SJSA1 (cell line): Measurements from ENCODE around the gene NME9. TPM values are rescaled to one million over a fixed set of nuclear protein-coding genes. Genes with fewer than 3 reads are reported as not detected.

Experiments used
- DNase-seq, 2 experiments: peaks; one replicate each; pipeline ENCODE4 v3.0.0-alpha.2; 2015 to 2020; ENCODE audit warnings: low spot score in 2 of 2, low read depth in 1 of 2
- H3K27ac ChIP-seq: fragments of 250-450 bp; sonication (Bioruptor Pico); 2 replicates; pipeline ENCODE4 v1.5.1; 2020; ENCODE audit warnings: mild to moderate bottlenecking, moderate library complexity
- H3K27me3 ChIP-seq: fragments of 250-450 bp; sonication (Bioruptor Pico); replicated peaks from 2 replicates; pipeline ENCODE4 v1.5.1; 2020; ENCODE audit warnings: mild to moderate bottlenecking, moderate library complexity
- H3K36me3 ChIP-seq: fragments of 250-450 bp; sonication (Bioruptor Pico); 2 replicates; pipeline ENCODE4 v1.5.1; 2020; ENCODE audit warnings: mild to moderate bottlenecking
- H3K4me1 ChIP-seq: fragments of 250-450 bp; sonication (Bioruptor Pico); replicated peaks from 2 replicates; pipeline ENCODE4 v1.6.1; 2021; ENCODE audit warnings: mild to moderate bottlenecking
- H3K4me3 ChIP-seq: fragments of 250-450 bp; sonication (Bioruptor Pico); 2 replicates; pipeline ENCODE4 v1.5.1; 2020; ENCODE audit warnings: mild to moderate bottlenecking
- H3K9me3 ChIP-seq: fragments of 250-450 bp; sonication (Bioruptor Pico); replicated peaks from 2 replicates; pipeline ENCODE4 v1.5.1; 2020; ENCODE audit warnings: mild to moderate bottlenecking
- total RNA-seq: library from RNA; depleted of rRNA; stranded (reverse); fragments of >200 nt; shearing (Covaris generic); gene quantifications from 2 replicates; pipeline ENCODE4 v1.2.3, GENCODE V29; 2014

Gene NME9
- total RNA-seq, 1 experiment from 2014 or later, result 0.13 TPM

DNA sequence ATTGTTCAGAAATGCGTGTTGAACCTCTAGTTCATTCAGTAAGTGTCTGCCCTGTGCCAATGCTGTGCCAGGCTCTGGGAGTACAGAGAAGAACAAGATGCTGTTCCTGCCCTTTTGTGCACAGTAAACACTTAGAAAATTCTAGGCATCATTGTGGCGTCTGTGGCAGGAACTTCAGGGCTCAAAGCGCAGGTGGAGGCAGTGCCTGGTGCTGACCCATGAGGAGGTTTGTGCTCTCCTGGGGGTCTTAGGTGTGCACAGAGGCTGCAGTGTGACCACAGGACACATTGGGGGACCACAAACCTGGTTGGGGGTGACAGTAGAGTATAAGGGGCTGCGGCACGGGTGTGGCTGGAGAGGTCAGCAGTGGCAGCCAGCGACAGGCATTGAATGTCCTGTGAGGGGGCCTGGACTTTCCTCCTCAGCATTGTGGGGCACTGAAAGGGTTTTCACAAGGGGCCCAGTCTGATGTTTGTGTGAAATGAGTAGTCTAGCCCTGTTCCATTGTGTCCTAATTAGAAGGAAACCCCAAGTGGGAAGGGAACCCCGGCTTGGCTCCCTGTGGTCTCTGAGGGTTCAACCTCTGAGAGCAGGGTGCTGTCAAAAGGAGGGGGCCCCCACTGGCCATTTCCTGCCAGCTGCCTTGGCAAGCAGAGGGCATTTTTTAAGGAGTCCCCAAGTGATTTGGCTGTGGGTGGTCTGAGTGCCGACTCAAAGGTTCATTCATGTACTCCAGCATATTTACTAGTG lies 39.7 kb upstream of the NME9 start:
- Histone ChIP-seq H3K9me3 (no peaks in the 10 kb centered on the region; the same call in 1 of the 2 replicates), H3K4me3 (no peak overlapping the region), H3K4me1 (peaks cover 71% of the 10 kb centered on the region), H3K27me3 (no peaks in the 10 kb centered on the region), H3K27ac (peak overlapping the region; percentile 88), H3K36me3 (peaks cover 53% of the 10 kb centered on the region)
- peak; percentile 93 to 96 for DNase-seq

DNA sequence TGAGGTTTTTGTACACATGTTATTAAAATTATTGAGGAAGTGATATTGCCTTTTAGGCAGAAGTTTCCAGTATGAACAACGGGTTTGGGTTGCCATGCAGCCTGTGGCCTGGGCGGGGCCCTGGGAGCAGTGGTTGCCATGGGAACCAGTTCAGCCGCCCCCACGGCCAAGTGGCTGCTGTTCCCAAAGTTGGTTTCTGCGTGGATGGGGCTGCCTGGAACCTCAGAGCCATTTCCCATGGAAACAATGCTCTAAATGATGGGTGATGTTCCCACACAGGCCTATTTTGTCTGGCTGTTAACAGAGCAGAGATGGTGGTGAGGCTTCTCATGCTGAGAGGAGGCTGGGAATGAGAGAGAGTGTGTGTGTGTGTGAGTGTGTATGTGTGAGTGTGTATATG lies 38.3 kb upstream of the NME9 start:
- Histone ChIP-seq H3K27me3 (no peaks in the 10 kb centered on the region), H3K36me3 (peaks cover 46% of the 10 kb centered on the region), H3K27ac (peak overlapping the region; percentile 88), H3K4me3 (no peak overlapping the region), H3K9me3 (no peaks in the 10 kb centered on the region; the same call in 1 of the 2 replicates), H3K4me1 (peaks cover 71% of the 10 kb centered on the region)
- no peak for DNase-seq

DNA sequence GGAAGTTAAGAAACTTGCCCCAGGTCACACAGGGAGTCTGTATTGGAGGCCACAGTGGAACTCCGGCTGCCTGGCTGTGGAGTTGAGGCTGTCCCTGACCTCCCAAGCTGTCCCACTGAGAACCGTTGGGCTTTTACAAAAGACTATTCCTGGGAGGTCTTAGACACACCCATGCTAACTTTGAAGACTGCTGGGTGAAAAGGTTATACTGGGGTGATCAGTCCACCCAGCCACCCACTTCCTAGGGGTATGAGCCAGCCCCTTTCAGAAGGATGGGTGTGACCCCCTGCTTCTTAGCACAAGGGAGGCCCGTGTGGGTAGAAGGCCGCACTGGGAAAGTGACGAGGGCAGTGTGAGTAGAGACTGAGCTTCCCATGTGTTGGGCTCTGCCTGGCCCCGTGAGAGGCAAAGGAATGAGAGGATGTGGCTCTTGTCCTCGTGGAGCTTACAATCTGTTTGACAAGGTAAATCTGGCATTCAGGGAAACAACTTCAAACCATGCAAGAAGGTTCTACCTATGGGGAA lies 37.7 kb upstream of the NME9 start:
- peaks cover 46% of the 10 kb centered on the region for H3K36me3 ChIP-seq
- peaks cover 71% of the 10 kb centered on the region for H3K4me1 ChIP-seq
- no peaks in the 10 kb centered on the region for H3K27me3 ChIP-seq
- DNase-seq, result peak; percentile 91 to 92
- no peaks in the 10 kb centered on the region; the same call in 1 of the 2 replicates for H3K9me3 ChIP-seq
- H3K4me3 ChIP-seq, result no peak overlapping the region
- H3K27ac ChIP-seq, result peak overlapping the region; percentile 88

DNA sequence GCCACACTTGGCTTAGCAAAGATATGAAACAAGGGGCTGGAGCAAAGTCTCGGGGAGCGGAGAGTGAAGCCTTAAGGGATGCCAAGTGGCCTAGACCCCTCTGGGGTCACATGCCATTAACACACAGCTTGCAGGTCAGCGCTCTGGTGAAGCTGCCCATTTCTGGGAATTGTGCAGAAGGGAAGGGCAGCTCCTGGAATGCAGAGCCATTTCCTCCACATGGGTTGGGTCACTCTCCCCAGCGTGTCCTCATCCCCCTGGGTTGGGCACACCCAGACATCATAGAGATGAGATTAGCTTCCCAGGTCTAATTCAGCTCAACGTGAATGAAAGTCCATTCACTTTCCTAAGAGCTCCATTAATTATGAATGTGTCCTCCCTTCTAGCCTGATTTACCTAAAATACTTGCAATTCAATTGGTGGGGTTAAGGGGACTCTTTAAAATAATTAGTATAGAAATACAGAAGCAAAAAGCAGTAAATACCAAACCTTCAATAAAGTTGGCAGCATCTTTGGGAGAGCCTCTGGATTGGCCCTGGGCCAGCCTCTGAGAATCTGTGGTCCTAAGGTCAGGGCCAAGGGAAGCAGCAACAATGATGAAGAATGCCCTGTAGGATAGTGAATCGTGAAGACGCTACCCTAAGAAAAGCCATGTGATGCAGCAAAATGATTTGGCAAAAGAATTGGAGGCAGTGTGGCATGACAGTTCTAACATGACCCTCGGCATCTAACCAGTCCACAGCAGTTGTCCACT lies 36.5 kb upstream of the NME9 start:
- no peaks in the 10 kb centered on the region; the same call in 1 of the 2 replicates for H3K9me3 ChIP-seq
- DNase-seq, result no peak
- no peak overlapping the region for H3K4me3 ChIP-seq
- H3K36me3 ChIP-seq, result peaks cover 46% of the 10 kb centered on the region
- no peaks in the 10 kb centered on the region for H3K27me3 ChIP-seq
- H3K4me1 ChIP-seq, result peaks cover 66% of the 10 kb centered on the region
- H3K27ac ChIP-seq, result peak overlapping the region; percentile 88

DNA sequence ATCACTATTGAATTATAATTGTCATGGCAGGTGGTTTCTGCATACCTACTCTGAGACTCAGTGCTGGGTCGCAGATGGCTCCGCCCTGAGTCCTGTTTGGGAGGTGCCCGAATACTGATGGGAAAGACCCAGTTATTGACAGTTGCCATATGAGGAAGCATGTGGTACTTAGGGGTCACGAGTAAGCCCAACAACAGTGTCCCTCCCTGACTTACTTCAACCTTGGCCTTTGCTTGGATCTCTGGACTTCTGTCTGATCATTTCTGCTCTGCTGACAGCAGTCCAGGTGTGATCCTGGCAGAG lies 35.6 kb upstream of the NME9 start:
- peaks cover 47% of the 10 kb centered on the region for H3K36me3 ChIP-seq
- peaks cover 63% of the 10 kb centered on the region for H3K4me1 ChIP-seq
- no peak overlapping the region for H3K4me3 ChIP-seq
- H3K27ac ChIP-seq, result no peak overlapping the region
- no peaks in the 10 kb centered on the region; the same call in 1 of the 2 replicates for H3K9me3 ChIP-seq
- H3K27me3 ChIP-seq, result no peaks in the 10 kb centered on the region
- DNase-seq, result no peak

DNA sequence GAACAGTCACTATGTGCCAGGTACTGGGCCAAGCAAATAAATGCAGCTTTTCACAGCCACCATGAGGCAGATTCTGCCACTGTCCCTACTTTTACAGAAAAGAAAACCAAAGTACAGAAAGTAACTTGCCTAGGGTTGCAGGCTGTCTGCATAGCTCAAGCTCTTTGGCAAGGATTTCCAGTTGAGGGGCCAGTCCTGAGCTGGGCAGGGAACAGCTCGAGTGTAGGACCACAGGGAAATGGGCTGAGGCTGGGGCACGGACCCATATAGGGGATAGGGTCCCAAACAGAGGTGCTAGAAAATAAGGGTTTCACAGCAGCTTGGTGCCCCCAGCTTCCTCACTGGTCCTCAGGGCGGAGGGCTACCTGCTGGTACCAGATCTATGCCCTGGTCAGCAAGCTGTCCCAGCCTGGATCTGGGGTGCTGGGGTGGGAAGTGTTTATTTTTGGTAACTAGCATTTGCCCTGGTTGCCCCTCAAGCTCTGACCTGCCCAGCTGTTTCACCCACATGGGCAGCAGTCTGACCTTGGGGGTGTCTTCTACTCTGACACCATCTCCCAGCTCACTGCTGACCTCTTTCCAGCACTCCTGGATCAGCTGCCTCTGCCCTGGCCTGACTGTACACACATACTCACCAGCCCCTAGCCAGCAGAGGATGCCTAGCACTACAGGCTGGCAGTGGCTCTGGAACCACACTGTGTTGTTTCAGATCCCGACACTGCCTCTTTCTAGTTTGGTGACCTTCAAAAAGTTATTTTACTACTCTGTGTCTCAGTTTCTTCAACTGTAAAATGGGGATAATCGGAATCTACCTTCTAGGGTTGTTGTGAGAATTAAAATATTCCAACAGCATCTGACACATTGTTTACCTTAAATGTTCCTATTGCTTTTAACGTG lies 35.0 kb upstream of the NME9 start:
- H3K27me3 ChIP-seq, result no peaks in the 10 kb centered on the region
- H3K9me3 ChIP-seq, result no peaks in the 10 kb centered on the region; the same call in 1 of the 2 replicates
- no peak overlapping the region for H3K4me3 ChIP-seq
- no peak for DNase-seq
- H3K4me1 ChIP-seq, result peaks cover 65% of the 10 kb centered on the region
- no peak overlapping the region for H3K27ac ChIP-seq
- H3K36me3 ChIP-seq, result peaks cover 53% of the 10 kb centered on the region

DNA sequence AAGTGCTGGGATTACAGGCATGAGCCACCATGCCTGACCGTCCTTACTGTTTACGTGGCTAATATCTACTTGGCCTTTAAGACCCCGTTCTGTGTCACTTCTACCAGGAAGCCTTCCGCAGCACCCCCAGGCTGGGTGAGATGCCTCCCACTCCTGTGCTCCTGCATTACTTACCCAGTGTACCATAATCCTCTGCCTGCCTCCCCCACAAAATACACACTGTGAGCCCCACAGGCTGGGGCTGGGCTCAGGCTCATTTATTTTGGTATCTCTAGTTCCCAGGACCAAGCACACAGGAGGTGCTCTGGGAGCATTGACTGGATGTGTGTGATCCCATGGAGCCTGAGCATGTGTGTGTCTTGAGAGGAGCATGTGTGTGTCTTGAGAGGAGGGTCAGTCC lies 33.7 kb upstream of the NME9 start:
- H3K27me3 ChIP-seq, result no peaks in the 10 kb centered on the region
- H3K27ac ChIP-seq, result no peak overlapping the region
- no peaks in the 10 kb centered on the region; the same call in 1 of the 2 replicates for H3K9me3 ChIP-seq
- peaks cover 60% of the 10 kb centered on the region for H3K36me3 ChIP-seq
- DNase-seq, result no peak
- no peak overlapping the region for H3K4me3 ChIP-seq
- H3K4me1 ChIP-seq, result peaks cover 65% of the 10 kb centered on the region

DNA sequence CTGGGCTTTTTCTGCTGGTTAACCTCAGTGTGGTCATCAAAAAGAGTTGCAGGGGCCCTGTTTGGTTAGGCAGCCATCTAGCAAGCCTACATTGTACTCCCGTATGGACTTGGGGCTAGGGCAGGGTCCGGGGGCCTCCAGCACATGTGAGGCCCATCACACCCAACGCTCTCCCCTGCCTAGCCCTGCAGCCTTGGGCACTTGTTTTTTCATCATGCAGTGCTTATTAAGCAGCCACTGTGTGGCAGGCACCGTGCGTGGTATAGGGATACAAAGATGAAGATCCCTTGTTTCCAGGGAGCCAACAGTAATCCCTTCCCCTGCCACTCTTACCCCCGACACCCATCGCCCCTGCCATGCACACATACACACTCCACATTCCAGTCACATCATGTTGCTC lies 32.9 kb upstream of the NME9 start:
- no peak overlapping the region for H3K4me3 ChIP-seq
- no peaks in the 10 kb centered on the region; the same call in 1 of the 2 replicates for H3K9me3 ChIP-seq
- no peaks in the 10 kb centered on the region for H3K27me3 ChIP-seq
- no peak overlapping the region for H3K27ac ChIP-seq
- peaks cover 54% of the 10 kb centered on the region for H3K36me3 ChIP-seq
- no peak for DNase-seq
- H3K4me1 ChIP-seq, result peaks cover 65% of the 10 kb centered on the region

DNA sequence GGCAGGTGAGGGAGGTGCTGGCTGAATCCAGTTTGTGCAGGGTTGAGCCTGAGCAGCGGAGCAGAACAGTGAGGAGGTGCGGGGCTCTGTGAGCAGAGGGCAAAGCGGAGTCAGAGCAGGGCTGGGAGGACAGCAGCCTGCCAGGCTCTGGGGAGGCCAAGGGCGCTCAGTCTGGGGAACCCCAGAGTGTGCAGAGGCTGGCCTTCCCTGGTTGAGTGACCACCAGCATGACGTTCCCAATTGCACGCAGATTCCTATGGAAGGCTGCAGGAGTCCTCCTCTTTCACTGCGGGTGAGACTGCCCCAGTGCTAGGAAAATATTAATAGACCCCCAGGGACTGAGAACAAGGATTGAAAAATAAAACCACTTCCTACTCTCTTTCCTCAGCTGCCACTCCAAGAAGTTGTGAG lies 31.9 kb upstream of the NME9 start:
- no peaks in the 10 kb centered on the region for H3K9me3 ChIP-seq
- DNase-seq, result no peak
- no peak overlapping the region for H3K27ac ChIP-seq
- no peak overlapping the region for H3K4me3 ChIP-seq
- H3K4me1 ChIP-seq, result peaks cover 65% of the 10 kb centered on the region
- H3K27me3 ChIP-seq, result no peaks in the 10 kb centered on the region
- peaks cover 50% of the 10 kb centered on the region for H3K36me3 ChIP-seq

DNA sequence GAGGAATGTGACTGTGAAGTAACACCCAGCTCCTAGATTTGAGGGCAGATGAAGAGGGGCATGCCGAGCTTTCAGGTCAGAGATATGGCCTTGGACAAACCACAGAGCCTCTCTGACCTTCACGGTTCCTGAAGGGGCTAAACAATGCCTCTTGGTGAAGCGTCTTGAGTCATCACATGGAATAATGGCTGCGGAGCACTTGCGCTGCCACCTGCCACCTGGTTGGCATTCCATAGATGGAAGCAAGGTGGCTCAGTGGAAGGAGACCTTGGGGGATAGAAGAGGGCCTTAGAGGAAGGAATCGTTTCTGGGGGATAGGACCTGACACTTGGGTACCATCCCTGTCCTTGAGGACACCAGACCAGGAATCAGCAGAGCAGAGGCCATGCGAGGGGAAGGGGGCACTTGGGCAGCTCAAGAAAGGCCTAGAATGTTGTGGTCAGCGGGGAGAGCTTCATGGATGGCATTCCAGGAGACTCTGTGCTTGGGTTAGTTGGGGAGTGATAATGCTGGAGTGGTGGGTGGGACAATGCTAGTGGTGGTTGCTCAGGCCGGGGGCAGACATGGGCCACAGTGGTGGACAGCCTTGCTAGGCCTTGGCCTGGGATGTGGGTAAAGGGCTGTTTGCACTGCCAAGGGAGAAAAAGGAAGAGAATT lies 31.3 kb upstream of the NME9 start:
- Histone ChIP-seq H3K4me1 (peaks cover 65% of the 10 kb centered on the region), H3K27ac (no peak overlapping the region), H3K9me3 (no peaks in the 10 kb centered on the region), H3K36me3 (peaks cover 49% of the 10 kb centered on the region), H3K27me3 (no peaks in the 10 kb centered on the region), H3K4me3 (no peak overlapping the region)
- DNase-seq, result no peak

DNA sequence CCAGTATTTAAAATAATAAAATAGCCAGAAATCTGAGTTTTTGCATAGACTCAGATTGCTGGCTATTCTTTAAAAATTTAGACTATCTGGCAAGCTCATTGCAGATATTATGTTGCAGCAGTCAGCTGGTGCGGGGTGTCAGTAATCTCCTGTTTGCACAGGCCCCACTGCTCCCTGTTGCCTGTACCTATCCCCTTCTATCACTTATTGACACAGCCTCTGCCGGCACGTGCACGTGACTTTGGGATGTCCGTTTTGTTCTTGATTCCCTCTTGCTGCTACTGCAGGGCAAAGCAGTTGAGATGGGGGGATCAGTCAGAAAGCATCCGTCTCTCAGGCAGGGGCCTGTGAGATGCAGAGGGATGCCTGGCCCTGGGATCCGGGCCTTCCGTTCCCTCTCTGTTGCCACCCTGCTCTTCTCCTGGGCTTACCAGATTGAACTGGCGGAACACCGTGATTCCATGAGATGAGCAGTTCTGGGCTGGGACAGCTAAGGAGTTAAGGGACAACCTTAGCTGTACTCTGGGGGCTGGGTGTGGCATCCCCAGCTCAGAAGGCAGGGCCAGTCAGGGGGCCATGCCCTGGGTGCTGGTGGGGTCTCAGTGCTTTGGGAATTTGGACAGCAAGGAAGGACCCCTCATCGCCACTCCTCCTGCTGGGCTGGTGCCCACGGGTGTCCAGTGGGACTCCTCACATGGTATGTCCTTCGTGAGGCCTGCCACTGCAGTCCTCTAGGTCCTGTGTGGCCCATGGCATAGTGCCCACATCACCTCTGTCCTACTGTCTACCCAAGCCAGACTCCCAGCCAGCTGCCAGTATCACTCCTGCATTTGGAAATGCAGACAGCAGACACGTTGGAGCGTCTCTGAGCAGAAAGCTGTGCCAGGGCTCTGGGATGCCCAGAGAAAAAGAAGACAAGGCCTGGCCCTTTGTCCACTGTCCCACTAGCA lies 30.5 kb upstream of the NME9 start:
- Histone ChIP-seq H3K27ac (no peak overlapping the region), H3K27me3 (no peaks in the 10 kb centered on the region), H3K4me3 (no peak overlapping the region), H3K9me3 (no peaks in the 10 kb centered on the region), H3K4me1 (peaks cover 63% of the 10 kb centered on the region), H3K36me3 (peaks cover 51% of the 10 kb centered on the region)
- DNase-seq, result no peak

DNA sequence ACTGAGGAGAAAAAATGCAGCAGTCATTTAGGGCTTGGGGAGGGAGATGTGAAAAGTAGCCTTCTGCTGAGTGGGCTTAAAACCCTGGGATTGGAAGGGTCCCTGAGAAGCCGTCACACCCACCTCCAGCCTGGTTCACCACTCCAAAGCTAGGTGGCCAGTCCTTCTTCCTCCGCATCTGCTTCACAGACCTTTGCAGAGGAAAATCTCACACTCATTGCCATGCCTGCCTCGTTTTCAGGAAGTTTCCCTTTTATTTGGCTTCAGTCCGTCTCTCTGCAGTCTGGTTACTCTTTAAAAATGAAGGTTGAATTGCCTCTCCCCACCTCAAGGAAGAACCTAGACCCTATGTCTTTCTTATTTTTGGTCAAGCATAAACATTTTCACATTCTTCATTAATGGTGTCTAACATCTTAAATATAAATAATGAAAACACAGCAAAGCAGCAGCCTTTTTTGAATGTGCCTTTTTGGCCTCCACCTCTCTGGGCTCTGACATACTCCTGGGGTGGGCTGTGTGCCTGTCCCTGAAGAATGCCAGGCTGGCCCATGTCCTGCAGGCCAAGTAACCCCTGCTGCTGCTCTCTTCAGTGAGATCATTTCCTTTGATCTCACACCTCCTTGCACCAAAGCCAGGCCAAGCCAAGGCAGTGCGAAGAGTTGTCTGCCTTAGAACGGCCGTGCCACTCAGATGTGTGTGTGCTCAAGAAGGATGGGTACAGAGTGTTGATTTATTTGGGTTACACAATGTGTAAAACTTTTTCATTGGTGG lies 29.7 kb upstream of the NME9 start:
- peaks cover 50% of the 10 kb centered on the region for H3K36me3 ChIP-seq
- peaks cover 55% of the 10 kb centered on the region for H3K4me1 ChIP-seq
- no peak overlapping the region for H3K4me3 ChIP-seq
- no peaks in the 10 kb centered on the region for H3K27me3 ChIP-seq
- peak in 1 of 2 experiments; percentile 28 for DNase-seq
- no peak overlapping the region for H3K27ac ChIP-seq
- no peaks in the 10 kb centered on the region for H3K9me3 ChIP-seq
